ENCODE data around the gene CREB5. TPM values are rescaled to one million over a fixed set of nuclear protein-coding genes. Genes with fewer than 3 reads are reported as not detected.

Gene CREB5
- total and polyA plus RNA-seq, 7 donors: 0.80 to 42.1 (median 4.6) TPM

DNA sequence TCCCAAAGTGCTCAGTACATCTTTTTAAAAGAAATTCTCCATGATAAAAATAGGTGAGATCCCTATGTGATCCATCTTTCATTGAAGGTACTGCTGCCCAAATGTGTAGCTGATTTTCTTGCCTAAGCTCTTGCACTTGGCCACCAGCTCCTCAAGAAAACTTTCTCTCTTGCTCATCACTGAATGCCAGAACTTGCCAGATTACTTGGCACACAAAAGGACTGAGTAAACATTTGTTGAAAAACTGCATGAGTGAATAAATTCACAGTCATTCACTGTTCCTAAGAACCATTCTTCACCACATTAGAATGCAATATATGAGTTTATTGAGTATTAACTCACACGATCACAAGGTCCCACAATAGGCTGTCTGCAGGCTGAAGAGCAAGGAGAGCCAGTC lies 445.9 kb downstream of the CREB5 start:
- no peak overlapping the region for H3K4me3 ChIP-seq
- no peaks in the 10 kb centered on the region for H3K9me3 ChIP-seq
- TF ChIP-seq, protein P1, sequence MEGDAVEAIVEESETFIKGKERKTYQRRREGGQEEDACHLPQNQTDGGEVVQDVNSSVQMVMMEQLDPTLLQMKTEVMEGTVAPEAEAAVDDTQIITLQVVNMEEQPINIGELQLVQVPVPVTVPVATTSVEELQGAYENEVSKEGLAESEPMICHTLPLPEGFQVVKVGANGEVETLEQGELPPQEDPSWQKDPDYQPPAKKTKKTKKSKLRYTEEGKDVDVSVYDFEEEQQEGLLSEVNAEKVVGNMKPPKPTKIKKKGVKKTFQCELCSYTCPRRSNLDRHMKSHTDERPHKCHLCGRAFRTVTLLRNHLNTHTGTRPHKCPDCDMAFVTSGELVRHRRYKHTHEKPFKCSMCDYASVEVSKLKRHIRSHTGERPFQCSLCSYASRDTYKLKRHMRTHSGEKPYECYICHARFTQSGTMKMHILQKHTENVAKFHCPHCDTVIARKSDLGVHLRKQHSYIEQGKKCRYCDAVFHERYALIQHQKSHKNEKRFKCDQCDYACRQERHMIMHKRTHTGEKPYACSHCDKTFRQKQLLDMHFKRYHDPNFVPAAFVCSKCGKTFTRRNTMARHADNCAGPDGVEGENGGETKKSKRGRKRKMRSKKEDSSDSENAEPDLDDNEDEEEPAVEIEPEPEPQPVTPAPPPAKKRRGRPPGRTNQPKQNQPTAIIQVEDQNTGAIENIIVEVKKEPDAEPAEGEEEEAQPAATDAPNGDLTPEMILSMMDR (IDR thresholded peaks at IDR 0.05): no peak
- TF ChIP-seq POLR2A (IDR thresholded peaks at IDR 0.05): no peak
- TF ChIP-seq POLR2AphosphoS5 (IDR thresholded peaks at IDR 0.05): no peak
- no peak for TF ChIP-seq EP300 (IDR thresholded peaks at IDR 0.05)
- H3K4me1 ChIP-seq: peaks cover 0 to 19% (median 12%) of the 10 kb centered on the region in 4 donors
- DNase-seq: no peak
- H3K36me3 ChIP-seq: no peaks in the 10 kb centered on the region
- intact Hi-C loops (cut with DNase I): loop anchor here (10.0 kb wide), 1 partner anchor 173 kb away; no protein-coding TSS in a partner anchor
- no peak overlapping the region for H3K27ac ChIP-seq
- 39 to 65% methylated on average over 1 of the region's 1 CpG for WGBS, 2 donors
- no peaks in the 10 kb centered on the region for H3K27me3 ChIP-seq

DNA sequence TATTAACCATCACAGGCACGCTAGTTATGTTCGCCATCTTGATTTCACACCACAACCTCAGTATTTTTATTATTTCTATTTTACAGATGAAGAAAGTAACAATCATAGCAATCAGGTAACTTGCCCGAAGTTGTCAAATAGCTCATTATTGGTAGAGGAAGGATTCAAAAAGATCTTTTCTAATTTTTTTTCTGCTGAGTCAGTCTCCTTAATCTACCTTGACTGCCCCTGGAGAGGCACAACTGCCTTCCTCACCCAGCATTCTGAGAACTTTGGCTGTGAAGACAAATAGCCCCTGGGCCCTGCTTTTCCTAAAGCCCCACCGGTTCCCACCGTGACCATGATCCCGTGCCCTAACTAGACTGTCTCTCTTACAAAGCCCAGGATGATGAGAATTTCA lies 446.6 kb downstream of the CREB5 start:
- intact Hi-C loops (cut with DNase I): loop anchor here (10.0 kb wide), 1 partner anchor 174 kb away; no protein-coding TSS in a partner anchor
- Histone ChIP-seq H3K36me3 (no peaks in the 10 kb centered on the region), H3K27me3 (no peaks in the 10 kb centered on the region), H3K4me1 (peaks cover 0 to 19% (median 11%) of the 10 kb centered on the region in 4 donors), H3K27ac (no peak overlapping the region), H3K9me3 (no peaks in the 10 kb centered on the region), H3K4me3 (no peak overlapping the region)
- no peak for TF ChIP-seq POLR2A (IDR thresholded peaks at IDR 0.05)
- TF ChIP-seq POLR2AphosphoS5 (IDR thresholded peaks at IDR 0.05): no peak
- no peak for TF ChIP-seq EP300 (IDR thresholded peaks at IDR 0.05)
- TF ChIP-seq, protein P1 (IDR thresholded peaks at IDR 0.05): no peak
- 92 to 93% methylated on average over 6 of the region's 6 CpGs for WGBS, 2 donors
- DNase-seq: no peak

DNA sequence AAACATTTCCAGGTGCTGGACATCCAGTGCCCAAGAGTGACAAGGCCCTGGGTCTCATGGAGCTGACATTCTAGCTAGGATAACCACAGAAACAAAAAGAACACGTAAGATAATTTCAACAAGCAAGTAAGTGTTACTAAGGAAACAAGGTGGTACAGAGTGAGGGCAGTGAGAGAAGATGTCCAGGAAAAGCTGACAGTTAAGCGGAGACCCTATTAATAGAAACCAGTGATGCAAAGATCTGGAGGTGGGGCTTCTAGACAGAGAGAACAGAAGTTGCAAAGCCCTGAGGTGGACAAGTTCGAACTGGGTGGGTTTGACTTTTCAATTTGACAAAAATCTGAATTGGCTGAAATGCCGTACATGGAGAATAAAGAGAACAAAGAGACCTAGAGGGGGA lies 449.5 kb downstream of the CREB5 start:
- DNase-seq: no peak
- WGBS, 2 donors: 93% methylated on average over 4 of the region's 4 CpGs
- H3K4me3 ChIP-seq: no peak overlapping the region
- H3K9me3 ChIP-seq: no peaks in the 10 kb centered on the region
- no peaks in the 10 kb centered on the region for H3K27me3 ChIP-seq
- no peaks in the 10 kb centered on the region for H3K36me3 ChIP-seq
- H3K4me1 ChIP-seq: peaks cover 0 to 14% (median 0%) of the 10 kb centered on the region in 4 donors
- intact Hi-C loops (cut with DNase I): no loop called here
- no peak overlapping the region for H3K27ac ChIP-seq
- no peak for TF ChIP-seq EP300 (IDR thresholded peaks at IDR 0.05)
- no peak for TF ChIP-seq POLR2AphosphoS5 (IDR thresholded peaks at IDR 0.05)
- TF ChIP-seq, protein P1 (IDR thresholded peaks at IDR 0.05): no peak
- TF ChIP-seq POLR2A (IDR thresholded peaks at IDR 0.05): no peak

DNA sequence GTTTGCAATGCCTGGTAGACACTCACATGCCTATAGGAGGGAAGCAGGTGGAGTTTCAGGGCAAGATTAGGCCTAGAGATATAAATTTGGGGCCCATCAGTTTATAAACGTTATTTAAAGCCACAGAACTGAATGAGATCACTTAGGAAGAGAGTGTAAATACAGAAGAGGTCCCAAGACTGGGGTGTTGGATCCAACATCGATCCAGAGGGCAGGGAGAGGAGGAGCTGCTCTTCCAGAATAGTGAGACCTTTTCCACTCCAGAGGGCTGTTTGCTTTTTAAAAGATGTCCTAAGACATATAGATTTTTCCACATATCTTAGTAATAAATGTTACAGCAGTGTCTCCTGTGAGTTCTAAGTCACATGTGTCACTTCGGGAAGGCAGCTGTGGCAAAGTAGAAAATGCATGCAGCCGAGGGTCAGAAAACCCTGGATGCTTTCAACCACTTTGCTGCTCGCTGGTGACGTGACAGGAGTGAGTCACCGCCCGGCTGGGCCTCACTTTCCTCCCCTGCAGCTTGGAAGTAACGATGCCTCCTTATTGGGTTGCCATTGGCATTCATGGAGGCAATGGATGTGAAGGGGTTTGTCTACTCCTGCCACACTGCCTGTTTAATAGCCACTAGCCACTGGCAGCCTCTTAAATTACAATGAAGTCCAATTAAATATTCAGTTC lies 450.4 kb downstream of the CREB5 start:
- no peak for DNase-seq
- Histone ChIP-seq H3K4me1 (peaks cover 0 to 14% (median 0%) of the 10 kb centered on the region in 4 donors), H3K27me3 (no peaks in the 10 kb centered on the region), H3K4me3 (no peak overlapping the region), H3K36me3 (no peaks in the 10 kb centered on the region), H3K9me3 (no peaks in the 10 kb centered on the region), H3K27ac (no peak overlapping the region)
- intact Hi-C loops (cut with DNase I): no loop called here
- 77 to 78% methylated on average over 9 of the region's 9 CpGs for WGBS, 2 donors
- TF ChIP-seq EP300 (IDR thresholded peaks at IDR 0.05) (no peak), POLR2A (IDR thresholded peaks at IDR 0.05) (no peak), POLR2AphosphoS5 (IDR thresholded peaks at IDR 0.05) (no peak)
- TF ChIP-seq, protein P1 (IDR thresholded peaks at IDR 0.05): no peak
